Epithelial cell of prostate (primary cell): ENCODE results near the gene TAPT1.

Experiments
- DNase-seq: peaks from one replicate; pipeline ENCODE4 v3.0.0-alpha.2; 2011; ENCODE audit warnings: low read depth, low spot score
- H3K27ac ChIP-seq: fragments of 450-650 bp; 2 replicates; pipeline ENCODE4 v1.5.1; 2017; ENCODE audit warnings: mild to moderate bottlenecking

Gene TAPT1

GRCh38 chr4:16116493-16116990, 109.7 kb downstream of the TAPT1 start:
- DNase-seq: no peak
- no peak overlapping the region for H3K27ac ChIP-seq

GRCh38 chr4:16116019-16116418, 110.3 kb downstream of the TAPT1 start:
- no peak overlapping the region for H3K27ac ChIP-seq
- no peak for DNase-seq

DNA sequence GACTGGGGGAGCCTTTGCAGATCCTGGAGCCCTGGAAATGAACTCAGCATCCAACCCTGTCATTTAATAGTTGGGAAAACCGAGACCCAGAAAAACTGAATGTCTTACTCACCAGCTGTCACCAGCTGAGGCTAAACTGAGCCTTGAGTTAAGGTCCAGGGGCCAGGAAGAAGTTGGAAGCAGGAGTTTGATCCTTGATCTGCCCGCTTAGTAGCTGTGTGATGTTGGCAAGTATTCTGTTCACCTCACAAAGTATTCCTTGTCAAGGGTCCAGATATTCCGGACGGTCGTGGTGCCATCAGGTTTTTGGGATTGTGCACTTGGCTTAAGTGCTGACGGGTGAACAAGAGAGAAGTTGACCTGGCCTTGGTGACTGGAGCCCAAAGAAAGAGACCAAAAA, 111.7 kb downstream of the TAPT1 start:
- H3K27ac ChIP-seq: no peak overlapping the region
- no peak for DNase-seq

DNA sequence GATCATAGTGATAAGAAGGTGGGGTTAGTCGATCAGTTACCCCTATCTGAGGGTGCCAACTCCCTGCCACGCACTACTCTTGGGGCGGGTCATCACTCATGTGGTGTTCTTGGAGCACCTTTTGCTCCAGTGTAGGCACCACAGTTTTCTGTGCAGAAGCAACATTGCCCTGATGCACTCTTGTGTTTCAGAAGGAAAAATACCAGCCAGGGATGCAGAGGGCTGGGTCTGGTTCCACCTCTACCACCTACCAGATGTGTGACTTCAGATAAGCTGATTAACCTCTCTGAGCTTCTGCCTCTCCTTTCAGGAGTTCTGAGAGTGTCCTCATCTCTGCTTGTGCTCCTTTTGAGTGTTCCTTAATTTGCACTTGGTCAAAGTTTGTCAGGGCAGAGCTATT, 112.5 kb downstream of the TAPT1 start:
- no peak overlapping the region for H3K27ac ChIP-seq
- no peak for DNase-seq

GRCh38 chr4:16111533-16111932, 114.7 kb downstream of the TAPT1 start:
- no peak overlapping the region for H3K27ac ChIP-seq
- DNase-seq: no peak

DNA sequence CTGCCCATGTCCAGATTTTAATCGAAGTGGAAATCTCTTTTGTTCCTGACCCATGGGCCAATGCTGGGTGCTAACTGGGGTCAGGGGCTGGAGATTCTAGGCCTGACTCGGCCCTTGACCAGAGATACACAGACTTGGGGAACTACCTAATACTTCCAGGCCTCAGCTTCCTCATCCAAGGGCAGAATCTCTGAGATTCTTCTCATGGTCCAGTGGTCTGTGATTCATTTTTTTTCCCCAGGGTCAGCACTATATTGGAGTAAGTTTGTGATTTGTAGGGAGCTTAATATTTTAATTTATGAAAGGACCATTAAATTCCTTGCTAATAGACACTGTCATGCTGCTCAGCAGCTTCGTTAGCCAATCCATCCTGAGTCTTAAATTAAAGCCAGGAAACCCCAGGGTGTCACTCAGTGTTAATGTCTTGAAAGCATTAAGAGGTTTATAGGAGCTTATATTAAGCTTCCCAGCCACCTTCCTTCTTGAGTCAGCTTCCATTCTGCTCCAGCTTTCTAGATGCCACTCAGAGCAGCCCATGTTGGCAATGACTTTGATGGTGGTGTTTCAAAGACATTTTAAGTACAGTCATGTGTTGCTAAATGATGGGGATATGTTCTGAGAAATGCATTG, 115.5 kb downstream of the TAPT1 start:
- no peak for DNase-seq
- no peak overlapping the region for H3K27ac ChIP-seq
